ENCODE data around the gene TCF7L1.
A peak's percentile ranks its signal among the peaks of the same experiment; 100 is the strongest.

Gene TCF7L1

GRCh38 chr2:85353876-85354285 is 220.7 kb downstream of the TCF7L1 start:
- TF ChIP-seq CTCF (IDR thresholded peaks at IDR 0.05; ENCODE audit: extremely low read depth, missing control alignments) = no peak
- DNase-seq (ENCODE audit: low spot score) = no peak

GRCh38 chr2:85354286-85355072 is 221.3 kb downstream of the TCF7L1 start, which contains the start of the genes ELMOD3 and RETSAT:
ELMOD3 (plus strand) TSS chr2:85354769; CDS start chr2:85357199, 2,430 bp downstream.
RETSAT (minus strand) TSS chr2:85354528; CDS start chr2:85354507, 21 bp downstream.
- TF ChIP-seq CTCF (IDR thresholded peaks at IDR 0.05; ENCODE audit: extremely low read depth, missing control alignments) = no peak
- DNase-seq (ENCODE audit: low spot score) = peak; percentile 94

GRCh38 chr2:85355073-85355410 is 221.8 kb downstream of the TCF7L1 start:
- DNase-seq (ENCODE audit: low spot score) = no peak
- no peak for TF ChIP-seq CTCF (IDR thresholded peaks at IDR 0.05; ENCODE audit: extremely low read depth, missing control alignments)

GRCh38 chr2:85355521-85355920 is 222.3 kb downstream of the TCF7L1 start:
- TF ChIP-seq CTCF (IDR thresholded peaks at IDR 0.05; ENCODE audit: extremely low read depth, missing control alignments) = no peak
- DNase-seq (ENCODE audit: low spot score) = no peak

- no peak for DNase-seq (ENCODE audit: low spot score)
These were observed 223.0 kb downstream of the TCF7L1 start for GRCh38 chr2:85356186-85356585.

GRCh38 chr2:85357736-85358135 is 224.5 kb downstream of the TCF7L1 start:
- no peak for DNase-seq (ENCODE audit: low spot score)
- TF ChIP-seq CTCF (IDR thresholded peaks at IDR 0.05; ENCODE audit: extremely low read depth, missing control alignments) = no peak

More at GRCh38 chr2:85356186-85356585, 223.0 kb downstream of the TCF7L1 start:
- no peak for TF ChIP-seq CTCF (IDR thresholded peaks at IDR 0.05; ENCODE audit: extremely low read depth, missing control alignments)
